ENCODE measurements around the gene PCGF3. TPM values are rescaled to one million over a fixed set of nuclear protein-coding genes. Genes with fewer than 3 reads are reported as not detected.

The PCGF3 gene
- total RNA-seq, 1 experiment from 2014 or later, result 18.7 TPM

DNA sequence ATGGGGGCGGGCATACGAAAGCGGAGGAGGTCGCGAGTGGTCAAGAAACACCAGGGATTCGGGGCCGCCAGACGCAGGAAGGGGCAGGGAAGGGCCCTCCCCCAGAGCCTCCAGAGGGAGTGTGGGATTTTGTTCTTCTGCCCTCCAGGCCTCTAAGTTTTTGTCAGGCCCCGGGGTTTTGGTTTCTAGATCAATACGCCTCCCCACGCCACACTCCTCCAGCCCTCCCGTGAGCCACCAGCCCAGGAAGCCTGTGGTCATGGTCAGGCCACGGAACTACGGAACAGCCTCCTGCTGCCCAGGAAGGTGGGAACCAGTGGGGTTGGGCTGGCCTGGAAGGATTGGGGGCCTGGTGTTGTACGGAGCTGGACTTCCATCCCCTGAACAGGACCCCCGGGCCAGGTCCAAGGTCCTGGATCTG lies 81.9 kb downstream of the PCGF3 start:
- H3K27me3 ChIP-seq (ENCODE audit: low read length), result no peaks in the 10 kb centered on the region
- no peaks in the 10 kb centered on the region for H3K79me2 ChIP-seq (ENCODE audit: low read length)
- H3K4me2 ChIP-seq (ENCODE audit: low read depth, low read length, poor library complexity, severe bottlenecking), result no peak overlapping the region
- no peaks in the 10 kb centered on the region for H3K9me2 ChIP-seq (replicated peaks; ENCODE audit: insufficient read depth, low read length)
- no peak for DNase-seq
- H3K9me3 ChIP-seq (ENCODE audit: low read length), result no peaks in the 10 kb centered on the region
- no peak overlapping the region for H2AFZ ChIP-seq (ENCODE audit: low read length)
- no peaks in the 10 kb centered on the region for H4K20me1 ChIP-seq (ENCODE audit: insufficient read depth, low read depth, low read length)
- no peak overlapping the region for H3K4me3 ChIP-seq (ENCODE audit: low read length)
- no peaks in the 10 kb centered on the region for H3K36me3 ChIP-seq (ENCODE audit: insufficient read depth, low read length)
- peaks cover 25% of the 10 kb centered on the region for H3K4me1 ChIP-seq (ENCODE audit: low read length)
- no peak overlapping the region for H3K27ac ChIP-seq (ENCODE audit: low read length)
- no peak overlapping the region for H3K9ac ChIP-seq (ENCODE audit: low read length)

DNA sequence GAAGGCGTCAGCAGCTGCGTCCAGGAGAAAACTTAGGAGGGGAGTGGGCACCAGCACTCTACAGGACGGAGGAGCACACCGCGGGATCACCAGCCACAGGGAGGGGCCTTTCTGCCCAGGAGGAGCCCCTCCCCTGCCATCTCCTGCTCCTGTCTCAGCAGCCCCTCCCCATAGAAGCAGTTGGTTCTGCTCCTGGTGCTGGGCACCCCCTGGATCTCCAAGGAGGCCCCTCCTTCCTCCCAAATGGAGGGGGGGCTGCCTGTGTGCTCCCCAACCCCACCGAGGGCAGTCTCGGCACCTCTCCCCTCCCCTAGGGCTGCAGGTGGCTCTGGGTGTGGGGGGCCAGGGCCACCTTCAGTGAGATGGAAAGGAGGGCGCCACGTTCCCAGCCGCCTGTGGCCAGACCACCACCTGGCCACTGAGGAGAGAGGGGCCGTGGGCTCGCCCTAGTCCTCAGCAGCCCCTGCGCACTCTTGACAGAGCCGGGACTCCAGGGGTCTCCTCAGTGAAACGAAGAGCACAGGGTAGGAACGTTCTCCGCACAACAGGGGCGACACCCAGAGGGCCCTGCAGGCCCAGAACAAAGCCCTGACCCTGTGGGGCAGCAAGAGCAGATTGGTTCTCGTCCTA lies 82.5 kb downstream of the PCGF3 start:
- H3K27ac ChIP-seq (ENCODE audit: low read length), result no peak overlapping the region
- no peaks in the 10 kb centered on the region for H3K9me3 ChIP-seq (ENCODE audit: low read length)
- H3K27me3 ChIP-seq (ENCODE audit: low read length), result no peaks in the 10 kb centered on the region
- no peak overlapping the region for H3K4me3 ChIP-seq (ENCODE audit: low read length)
- no peak overlapping the region for H3K9ac ChIP-seq (ENCODE audit: low read length)
- peaks cover 25% of the 10 kb centered on the region for H3K4me1 ChIP-seq (ENCODE audit: low read length)
- no peak overlapping the region for H3K4me2 ChIP-seq (ENCODE audit: low read depth, low read length, poor library complexity, severe bottlenecking)
- H4K20me1 ChIP-seq (ENCODE audit: insufficient read depth, low read depth, low read length), result no peaks in the 10 kb centered on the region
- no peak overlapping the region for H2AFZ ChIP-seq (ENCODE audit: low read length)
- H3K79me2 ChIP-seq (ENCODE audit: low read length), result no peaks in the 10 kb centered on the region
- no peaks in the 10 kb centered on the region for H3K9me2 ChIP-seq (replicated peaks; ENCODE audit: insufficient read depth, low read length)
- no peaks in the 10 kb centered on the region for H3K36me3 ChIP-seq (ENCODE audit: insufficient read depth, low read length)
- no peak for DNase-seq

DNA sequence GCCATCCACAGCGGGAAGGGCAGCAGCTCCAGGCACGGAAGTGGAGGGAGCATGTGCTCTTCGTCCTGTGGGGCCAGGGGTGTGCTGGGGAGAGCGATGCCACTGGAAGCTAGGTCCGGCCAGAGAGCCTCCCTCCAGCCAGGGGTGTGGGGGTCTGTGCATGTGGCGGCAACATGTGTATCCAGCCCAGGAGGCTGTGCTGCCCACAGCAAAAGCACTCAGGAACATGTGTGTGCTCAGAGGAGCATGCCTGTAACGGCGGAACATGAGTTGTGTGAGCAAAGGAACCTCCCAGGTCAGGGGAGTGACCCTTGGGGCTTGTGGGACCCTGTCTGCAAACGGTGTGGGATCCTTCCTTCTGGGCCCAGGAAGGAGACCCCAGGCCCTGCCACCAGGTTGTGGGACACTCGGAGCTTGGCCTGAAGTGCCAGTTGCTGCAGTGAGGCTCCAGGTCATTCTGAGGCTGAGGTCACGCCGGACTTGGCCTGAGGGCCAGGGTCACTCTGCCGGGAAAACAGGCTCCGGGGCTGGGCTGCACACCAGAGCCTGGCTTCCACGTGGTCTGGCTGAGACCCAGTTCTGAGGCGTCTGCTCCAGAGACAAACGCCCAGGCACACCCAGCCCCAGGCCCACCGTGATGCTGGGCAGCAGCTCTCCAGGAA lies 83.1 kb downstream of the PCGF3 start:
- DNase-seq, result no peak
- Histone ChIP-seq H3K4me1 (ENCODE audit: low read length) (peaks cover 25% of the 10 kb centered on the region), H3K27me3 (ENCODE audit: low read length) (no peaks in the 10 kb centered on the region), H3K4me3 (ENCODE audit: low read length) (no peak overlapping the region), H3K79me2 (ENCODE audit: low read length) (no peaks in the 10 kb centered on the region), H3K27ac (ENCODE audit: low read length) (no peak overlapping the region), H3K9me2 (replicated peaks; ENCODE audit: insufficient read depth, low read length) (no peaks in the 10 kb centered on the region), H3K9me3 (ENCODE audit: low read length) (no peaks in the 10 kb centered on the region), H3K9ac (ENCODE audit: low read length) (no peak overlapping the region), H3K4me2 (ENCODE audit: low read depth, low read length, poor library complexity, severe bottlenecking) (no peak overlapping the region), H2AFZ (ENCODE audit: low read length) (no peak overlapping the region), H4K20me1 (ENCODE audit: insufficient read depth, low read depth, low read length) (no peaks in the 10 kb centered on the region), H3K36me3 (ENCODE audit: insufficient read depth, low read length) (no peaks in the 10 kb centered on the region)

DNA sequence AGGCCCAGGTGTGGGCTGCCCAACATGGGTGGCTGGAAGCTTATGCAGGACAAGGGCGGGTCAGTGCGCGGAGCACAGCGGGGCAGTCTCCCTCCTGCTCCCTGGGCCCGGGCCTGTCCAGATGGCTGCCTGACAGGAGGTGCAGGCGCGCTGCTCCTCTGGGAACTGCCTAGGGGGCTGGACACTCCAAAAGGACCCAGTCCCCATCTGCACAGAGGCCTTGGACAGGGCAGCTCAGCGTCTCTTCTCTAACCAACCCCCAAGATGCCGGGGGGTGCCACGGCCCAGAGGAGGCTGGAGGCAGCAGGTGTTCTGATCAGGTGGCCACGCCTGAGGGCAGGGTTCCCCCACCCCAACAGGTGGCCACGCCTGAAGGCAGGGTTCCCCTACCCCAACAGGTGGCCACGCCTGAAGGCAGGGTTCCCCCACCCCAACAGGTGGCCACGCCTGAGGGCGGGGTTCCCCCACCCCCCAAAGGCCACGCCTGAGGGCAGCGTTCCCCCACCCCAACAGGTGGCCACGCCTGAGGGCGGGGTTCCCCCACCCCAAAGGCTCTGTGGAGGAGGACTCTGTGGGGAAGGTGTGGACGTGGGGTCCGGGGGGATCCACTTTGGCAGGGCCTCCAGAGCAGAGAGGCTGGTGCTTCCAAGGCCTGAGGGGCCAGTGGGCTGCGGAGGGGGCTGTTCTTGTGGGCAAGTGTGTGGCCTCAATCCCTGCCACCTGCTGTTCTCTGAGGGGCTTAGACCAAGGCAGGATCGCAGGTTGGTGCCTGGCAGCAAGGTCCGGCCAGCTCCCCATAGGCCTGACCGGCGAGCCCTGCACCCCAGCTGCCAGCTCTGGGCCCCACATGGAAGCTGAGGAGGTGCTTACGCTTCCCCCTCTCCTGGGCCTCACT lies 84.2 kb downstream of the PCGF3 start:
- peaks cover 34% of the 10 kb centered on the region for H3K4me1 ChIP-seq (ENCODE audit: low read length)
- DNase-seq, result no peak
- H4K20me1 ChIP-seq (ENCODE audit: insufficient read depth, low read depth, low read length), result no peaks in the 10 kb centered on the region
- H2AFZ ChIP-seq (ENCODE audit: low read length), result no peak overlapping the region
- no peaks in the 10 kb centered on the region for H3K9me3 ChIP-seq (ENCODE audit: low read length)
- H3K9me2 ChIP-seq (replicated peaks; ENCODE audit: insufficient read depth, low read length), result no peaks in the 10 kb centered on the region
- H3K4me3 ChIP-seq (ENCODE audit: low read length), result no peak overlapping the region
- no peak overlapping the region for H3K9ac ChIP-seq (ENCODE audit: low read length)
- no peaks in the 10 kb centered on the region for H3K27me3 ChIP-seq (ENCODE audit: low read length)
- H3K27ac ChIP-seq (ENCODE audit: low read length), result no peak overlapping the region
- no peak overlapping the region for H3K4me2 ChIP-seq (ENCODE audit: low read depth, low read length, poor library complexity, severe bottlenecking)
- no peaks in the 10 kb centered on the region for H3K36me3 ChIP-seq (ENCODE audit: insufficient read depth, low read length)
- no peaks in the 10 kb centered on the region for H3K79me2 ChIP-seq (ENCODE audit: low read length)

DNA sequence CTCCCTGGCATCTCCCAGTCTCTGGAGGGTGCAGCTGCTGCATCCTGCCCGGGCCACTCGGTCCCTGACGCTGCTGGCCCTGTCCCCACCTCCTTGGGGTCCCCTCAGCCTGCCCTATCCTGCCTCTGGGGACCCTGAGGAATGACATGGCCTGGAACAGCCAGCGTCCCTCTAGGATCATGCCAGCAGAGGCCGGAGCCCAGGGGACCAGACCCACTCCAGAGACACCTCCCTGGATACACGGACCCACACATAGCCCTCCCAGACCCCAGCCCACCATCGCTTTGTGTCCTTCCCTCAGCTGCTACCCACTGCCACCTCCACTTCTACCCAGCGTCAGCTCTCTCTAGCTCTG lies 84.8 kb downstream of the PCGF3 start:
- Histone ChIP-seq H2AFZ (ENCODE audit: low read length) (no peak overlapping the region), H3K27me3 (ENCODE audit: low read length) (no peaks in the 10 kb centered on the region), H3K9ac (ENCODE audit: low read length) (no peak overlapping the region), H3K9me2 (replicated peaks; ENCODE audit: insufficient read depth, low read length) (no peaks in the 10 kb centered on the region), H3K79me2 (ENCODE audit: low read length) (no peaks in the 10 kb centered on the region), H3K9me3 (ENCODE audit: low read length) (no peaks in the 10 kb centered on the region), H3K4me3 (ENCODE audit: low read length) (no peak overlapping the region), H3K4me2 (ENCODE audit: low read depth, low read length, poor library complexity, severe bottlenecking) (no peak overlapping the region), H4K20me1 (ENCODE audit: insufficient read depth, low read depth, low read length) (no peaks in the 10 kb centered on the region), H3K36me3 (ENCODE audit: insufficient read depth, low read length) (no peaks in the 10 kb centered on the region), H3K27ac (ENCODE audit: low read length) (no peak overlapping the region), H3K4me1 (ENCODE audit: low read length) (peaks cover 40% of the 10 kb centered on the region)
- DNase-seq, result no peak

DNA sequence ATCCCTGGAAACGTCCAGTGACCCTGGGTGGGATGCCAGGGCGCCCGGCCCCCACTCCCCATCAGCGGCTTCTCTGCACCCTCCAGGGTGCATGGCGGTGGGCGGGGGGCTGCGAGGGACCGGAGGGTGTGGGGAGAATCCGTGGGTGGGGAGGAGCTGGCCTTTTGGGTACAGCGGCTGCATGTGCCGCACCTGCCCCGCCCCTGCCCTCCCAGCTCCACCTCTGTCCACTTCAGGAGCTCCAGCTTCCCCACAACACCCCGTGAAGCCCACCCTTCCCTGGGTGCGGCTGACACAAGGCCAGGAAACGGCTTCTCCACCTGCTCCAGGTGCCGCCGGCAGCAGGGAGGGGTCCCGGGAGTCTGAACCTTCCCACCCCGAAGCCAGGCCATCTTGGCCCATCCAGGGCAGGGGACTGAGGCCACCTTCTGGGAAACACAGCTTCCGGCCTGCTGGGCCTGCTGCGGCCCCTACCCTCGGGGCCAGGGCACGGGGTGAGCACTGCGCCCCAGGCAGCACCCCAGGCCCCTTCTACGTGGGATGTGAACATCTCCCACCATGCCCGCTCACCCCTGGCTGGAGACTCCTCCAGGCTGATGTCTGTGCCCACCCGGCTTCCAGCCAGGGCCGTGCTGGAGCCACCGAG lies 85.7 kb downstream of the PCGF3 start:
- Histone ChIP-seq H3K27ac (ENCODE audit: low read length) (no peak overlapping the region), H3K4me2 (ENCODE audit: low read depth, low read length, poor library complexity, severe bottlenecking) (peak overlapping the region; percentile 86), H4K20me1 (ENCODE audit: insufficient read depth, low read depth, low read length) (no peaks in the 10 kb centered on the region), H3K9ac (ENCODE audit: low read length) (peak overlapping the region; percentile 70; the same call in 1 of the 2 replicates), H3K4me3 (ENCODE audit: low read length) (peak overlapping the region; percentile 66; the same call in 1 of the 2 replicates), H3K79me2 (ENCODE audit: low read length) (no peaks in the 10 kb centered on the region), H3K9me2 (replicated peaks; ENCODE audit: insufficient read depth, low read length) (no peaks in the 10 kb centered on the region), H2AFZ (ENCODE audit: low read length) (no peak overlapping the region), H3K9me3 (ENCODE audit: low read length) (no peaks in the 10 kb centered on the region), H3K4me1 (ENCODE audit: low read length) (peaks cover 49% of the 10 kb centered on the region), H3K36me3 (ENCODE audit: insufficient read depth, low read length) (no peaks in the 10 kb centered on the region), H3K27me3 (ENCODE audit: low read length) (no peaks in the 10 kb centered on the region)
- DNase-seq, result no peak

DNA sequence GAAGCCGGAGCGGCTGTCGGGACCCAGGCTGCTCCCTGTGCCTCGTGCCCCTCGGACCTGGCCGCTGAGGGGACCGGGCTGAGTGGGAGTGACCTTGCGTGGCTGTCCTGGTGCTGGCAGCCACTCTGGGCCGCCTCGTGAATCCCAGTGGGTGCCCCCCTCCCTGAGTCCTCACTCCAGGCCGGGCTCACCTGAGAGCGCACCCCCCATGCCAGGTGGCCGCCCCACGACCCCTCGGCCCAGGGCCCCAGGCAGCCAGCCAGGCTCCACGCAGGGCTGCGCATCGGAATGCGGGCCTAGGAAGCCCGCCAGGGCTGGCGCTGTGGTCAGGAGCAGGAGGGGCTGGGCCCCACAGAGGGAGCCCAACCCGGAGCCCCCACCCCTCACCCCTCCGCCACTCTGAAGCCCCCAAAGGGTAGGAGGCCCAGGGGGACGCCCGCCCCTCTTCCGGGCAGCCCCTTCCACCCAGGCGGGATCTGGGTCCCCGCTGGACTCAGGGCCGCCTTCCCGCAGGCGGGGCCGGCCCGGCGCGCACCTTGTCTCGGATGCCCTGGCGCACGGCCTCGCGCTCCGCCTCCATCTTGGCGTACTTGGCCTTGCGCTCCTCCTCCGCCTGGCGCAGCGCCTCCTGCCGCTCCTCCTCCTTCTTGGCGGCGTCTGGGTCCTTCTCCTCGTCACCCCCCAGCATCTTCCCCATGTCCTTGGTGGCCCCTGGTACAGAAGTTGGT lies 86.4 kb downstream of the PCGF3 start:
- no peaks in the 10 kb centered on the region for H3K36me3 ChIP-seq (ENCODE audit: insufficient read depth, low read length)
- no peaks in the 10 kb centered on the region for H3K9me2 ChIP-seq (replicated peaks; ENCODE audit: insufficient read depth, low read length)
- no peaks in the 10 kb centered on the region for H3K27me3 ChIP-seq (ENCODE audit: low read length)
- peak overlapping the region; percentile 70 for H3K9ac ChIP-seq (ENCODE audit: low read length)
- H3K27ac ChIP-seq (ENCODE audit: low read length), result peak overlapping the region; percentile 93; the same call in 1 of the 2 replicates
- H4K20me1 ChIP-seq (ENCODE audit: insufficient read depth, low read depth, low read length), result no peaks in the 10 kb centered on the region
- H3K4me1 ChIP-seq (ENCODE audit: low read length), result peaks cover 56% of the 10 kb centered on the region
- H3K4me3 ChIP-seq (ENCODE audit: low read length), result peak overlapping the region; percentile 66
- peak overlapping the region; percentile 86 for H3K4me2 ChIP-seq (ENCODE audit: low read depth, low read length, poor library complexity, severe bottlenecking)
- no peaks in the 10 kb centered on the region for H3K9me3 ChIP-seq (ENCODE audit: low read length)
- DNase-seq, result peak; percentile 73
- H2AFZ ChIP-seq (ENCODE audit: low read length), result peak overlapping the region; percentile 39; the same call in 1 of the 2 replicates
- H3K79me2 ChIP-seq (ENCODE audit: low read length), result no peaks in the 10 kb centered on the region

Measured in Karpas-422 (cell line).